ENCODE results near the gene STAU1.
A peak's percentile ranks its signal among the peaks of the same experiment; 100 is the strongest.
"Not testable (repeated sequence)": the region's sequence is repeated elsewhere in the genome, so short reads cannot be mapped to it uniquely, and the experiment has no call there.

The STAU1 gene

GRCh38 chr20:49219091-49219923 is 31.2 kb upstream of the STAU1 start, which contains the start of gene DDX27:
DDX27 (plus strand) TSS chr20:49219416; CDS start chr20:49219449, 33 bp downstream.
- peak within 1 kb of the TSS; percentile 86 for H3K4me3 ChIP-seq (ENCODE audit: low read depth, low read length)
- TF ChIP-seq, protein P1, sequence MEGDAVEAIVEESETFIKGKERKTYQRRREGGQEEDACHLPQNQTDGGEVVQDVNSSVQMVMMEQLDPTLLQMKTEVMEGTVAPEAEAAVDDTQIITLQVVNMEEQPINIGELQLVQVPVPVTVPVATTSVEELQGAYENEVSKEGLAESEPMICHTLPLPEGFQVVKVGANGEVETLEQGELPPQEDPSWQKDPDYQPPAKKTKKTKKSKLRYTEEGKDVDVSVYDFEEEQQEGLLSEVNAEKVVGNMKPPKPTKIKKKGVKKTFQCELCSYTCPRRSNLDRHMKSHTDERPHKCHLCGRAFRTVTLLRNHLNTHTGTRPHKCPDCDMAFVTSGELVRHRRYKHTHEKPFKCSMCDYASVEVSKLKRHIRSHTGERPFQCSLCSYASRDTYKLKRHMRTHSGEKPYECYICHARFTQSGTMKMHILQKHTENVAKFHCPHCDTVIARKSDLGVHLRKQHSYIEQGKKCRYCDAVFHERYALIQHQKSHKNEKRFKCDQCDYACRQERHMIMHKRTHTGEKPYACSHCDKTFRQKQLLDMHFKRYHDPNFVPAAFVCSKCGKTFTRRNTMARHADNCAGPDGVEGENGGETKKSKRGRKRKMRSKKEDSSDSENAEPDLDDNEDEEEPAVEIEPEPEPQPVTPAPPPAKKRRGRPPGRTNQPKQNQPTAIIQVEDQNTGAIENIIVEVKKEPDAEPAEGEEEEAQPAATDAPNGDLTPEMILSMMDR (IDR thresholded peaks at IDR 0.05; ENCODE audit: insufficient read depth, low read depth, low read length, missing control alignments): no peak
- peak; percentile 100 for DNase-seq (ENCODE audit: low read depth)

GRCh38 chr20:49218739-49219090 is 30.6 kb upstream of the STAU1 start:
- peak overlapping the region; percentile 34 for H3K4me3 ChIP-seq (ENCODE audit: low read depth, low read length)

DNA sequence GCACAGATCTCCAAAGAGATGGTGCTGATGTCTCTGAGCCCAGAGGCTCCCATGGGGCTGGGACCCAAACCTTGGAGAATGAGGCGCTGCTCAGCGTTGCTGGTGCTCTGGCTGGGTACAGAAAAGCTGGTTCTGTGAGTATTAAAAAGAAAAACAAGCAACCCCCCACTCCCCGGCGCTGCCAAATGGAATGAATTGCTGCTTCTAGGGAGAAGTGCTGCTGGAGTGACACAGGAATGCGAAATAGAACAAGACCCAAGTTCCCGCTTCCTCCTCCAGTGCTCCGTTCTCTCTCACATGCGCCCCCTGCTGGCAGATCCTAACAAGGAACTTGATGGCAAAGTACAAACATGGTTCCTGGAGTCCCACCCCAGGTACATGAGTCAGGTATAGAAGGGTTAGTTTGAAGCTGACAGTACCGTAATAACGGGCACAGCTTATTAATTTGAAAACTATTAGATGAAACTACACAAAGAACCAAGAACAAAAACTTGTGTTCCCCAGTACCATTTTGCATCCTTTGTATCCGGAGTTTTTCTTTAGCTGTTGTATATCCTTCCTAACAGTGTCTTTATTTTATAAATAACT is 29.0 kb upstream of the STAU1 start:
- TF ChIP-seq, protein P1 (IDR thresholded peaks at IDR 0.05; ENCODE audit: insufficient read depth, low read depth, low read length, missing control alignments): peak; percentile 85
- no peak overlapping the region for H3K4me3 ChIP-seq (ENCODE audit: low read depth, low read length)

More at GRCh38 chr20:49218739-49219090, 30.6 kb upstream of the STAU1 start:
- not testable (repeated sequence) for DNase-seq (ENCODE audit: low read depth)

DNA sequence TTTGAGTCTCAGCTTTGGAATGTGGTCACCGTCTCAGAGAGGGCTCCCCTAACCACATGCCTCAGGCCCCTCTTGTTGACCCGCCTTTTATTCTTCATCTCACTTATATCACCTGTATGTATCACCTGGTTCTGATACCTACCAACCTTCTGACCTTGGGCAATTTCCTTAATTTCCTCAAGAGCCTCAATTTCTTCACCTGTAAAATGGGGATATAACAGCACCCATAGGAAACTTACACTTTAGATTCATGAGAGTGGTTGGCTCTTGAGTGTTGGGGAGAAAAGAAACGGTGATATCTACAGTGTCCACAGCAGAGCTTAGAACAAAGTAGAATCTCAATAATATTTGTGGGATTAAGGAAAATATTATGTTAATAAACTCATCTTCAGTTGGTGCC is 27.1 kb upstream of the STAU1 start:
- no peak for DNase-seq (ENCODE audit: low read depth)

More for the DNA sequence above, 29.0 kb upstream of the STAU1 start:
- peak; percentile 93 for DNase-seq (ENCODE audit: low read depth)

GRCh38 chr20:49214571-49214970 is 26.4 kb upstream of the STAU1 start:
- DNase-seq (ENCODE audit: low read depth): no peak
- no peak overlapping the region for H3K4me3 ChIP-seq (ENCODE audit: low read depth, low read length)
- TF ChIP-seq, protein P1 (IDR thresholded peaks at IDR 0.05; ENCODE audit: insufficient read depth, low read depth, low read length, missing control alignments): no peak

More for the DNA sequence above, 27.1 kb upstream of the STAU1 start:
- TF ChIP-seq, protein P1 (IDR thresholded peaks at IDR 0.05; ENCODE audit: insufficient read depth, low read depth, low read length, missing control alignments): no peak
- H3K4me3 ChIP-seq (ENCODE audit: low read depth, low read length): no peak overlapping the region

- TF ChIP-seq, protein P1 (IDR thresholded peaks at IDR 0.05; ENCODE audit: insufficient read depth, low read depth, low read length, missing control alignments): no peak
- H3K4me3 ChIP-seq (ENCODE audit: low read depth, low read length): no peak overlapping the region
- DNase-seq (ENCODE audit: low read depth): no peak
Measured at GRCh38 chr20:49210757-49211110, 22.6 kb upstream of the STAU1 start.

- H3K4me3 ChIP-seq (ENCODE audit: low read depth, low read length): no peak overlapping the region
- TF ChIP-seq, protein P1 (IDR thresholded peaks at IDR 0.05; ENCODE audit: insufficient read depth, low read depth, low read length, missing control alignments): no peak
- DNase-seq (ENCODE audit: low read depth): no peak
Measured at GRCh38 chr20:49210101-49210756, 22.1 kb upstream of the STAU1 start.

Data from GM12865 (cell line).